ENCODE data around the gene ZNF557.

The ZNF557 gene

DNA sequence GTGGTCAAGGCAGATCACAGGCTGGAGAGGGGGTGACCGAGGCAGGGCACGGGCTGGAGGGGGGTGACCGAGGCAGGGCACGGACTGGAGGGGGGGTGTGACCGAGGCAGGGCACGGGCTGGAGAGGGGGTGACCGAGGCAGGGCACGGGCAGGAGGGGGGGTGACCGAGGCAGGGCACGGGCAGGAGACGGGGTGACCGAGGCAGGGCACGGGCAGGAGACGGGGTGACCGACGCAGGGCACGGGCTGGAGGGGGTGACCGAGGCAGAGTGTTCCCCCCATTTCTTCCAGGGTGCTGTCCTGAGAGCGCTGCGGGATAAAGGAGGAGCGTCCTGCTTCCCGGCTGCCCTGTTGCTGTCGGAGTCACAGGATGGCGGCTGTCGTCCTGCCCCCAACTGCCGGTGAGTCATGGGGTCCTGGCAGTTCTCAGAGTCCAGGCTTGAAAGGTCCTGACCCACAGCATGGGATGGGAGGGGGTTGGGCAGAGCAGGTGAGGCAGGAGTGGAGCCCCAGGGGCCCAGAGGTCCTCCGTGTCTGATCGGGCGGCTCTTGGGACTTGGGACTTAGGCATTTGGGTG is 5.3 kb downstream of the ZNF557 start:
- TF ChIP-seq CTCF (IDR thresholded peaks at IDR 0.05; ENCODE audit: low read depth, low read length): no peak

GRCh38 chr19:7076151-7076550 is 6.6 kb downstream of the ZNF557 start:
- TF ChIP-seq CTCF (IDR thresholded peaks at IDR 0.05; ENCODE audit: low read depth, low read length): no peak
- no peak overlapping the region for H3K4me3 ChIP-seq (ENCODE audit: low read depth, low read length)

More for the DNA sequence above, 5.3 kb downstream of the ZNF557 start:
- no peak overlapping the region for H3K4me3 ChIP-seq (ENCODE audit: low read depth, low read length)

GRCh38 chr19:7078008-7078407 is 8.5 kb downstream of the ZNF557 start:
- TF ChIP-seq CTCF (IDR thresholded peaks at IDR 0.05; ENCODE audit: low read depth, low read length): no peak

GRCh38 chr19:7083076-7083956 is 13.8 kb downstream of the ZNF557 start:
- no peak for TF ChIP-seq CTCF (IDR thresholded peaks at IDR 0.05; ENCODE audit: low read depth, low read length)
- H3K4me3 ChIP-seq (ENCODE audit: low read depth, low read length): no peak overlapping the region

More at GRCh38 chr19:7078008-7078407, 8.5 kb downstream of the ZNF557 start:
- H3K4me3 ChIP-seq (ENCODE audit: low read depth, low read length): no peak overlapping the region

DNA sequence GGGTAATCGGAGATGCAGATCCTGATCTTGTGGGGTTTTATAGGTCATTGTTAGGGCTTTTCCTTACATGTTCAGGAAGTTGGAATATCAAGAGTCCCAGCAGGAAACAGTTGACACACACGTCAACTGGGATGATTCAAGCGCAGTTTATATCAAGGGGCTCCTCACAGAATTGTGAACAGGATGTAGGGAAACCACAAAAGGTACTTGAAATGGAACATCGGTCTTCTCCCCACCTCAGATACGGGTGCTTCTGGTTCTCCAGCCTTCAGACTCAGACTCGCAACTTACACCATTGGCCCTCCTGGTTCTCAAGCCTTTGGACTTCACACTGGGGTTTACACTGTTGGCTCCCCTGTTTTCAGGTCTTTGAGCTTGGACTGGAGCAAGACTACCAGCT is 19.5 kb downstream of the ZNF557 start:
- no peak overlapping the region for H3K4me3 ChIP-seq (ENCODE audit: low read depth, low read length)
- no peak for TF ChIP-seq CTCF (IDR thresholded peaks at IDR 0.05; ENCODE audit: low read depth, low read length)

DNA sequence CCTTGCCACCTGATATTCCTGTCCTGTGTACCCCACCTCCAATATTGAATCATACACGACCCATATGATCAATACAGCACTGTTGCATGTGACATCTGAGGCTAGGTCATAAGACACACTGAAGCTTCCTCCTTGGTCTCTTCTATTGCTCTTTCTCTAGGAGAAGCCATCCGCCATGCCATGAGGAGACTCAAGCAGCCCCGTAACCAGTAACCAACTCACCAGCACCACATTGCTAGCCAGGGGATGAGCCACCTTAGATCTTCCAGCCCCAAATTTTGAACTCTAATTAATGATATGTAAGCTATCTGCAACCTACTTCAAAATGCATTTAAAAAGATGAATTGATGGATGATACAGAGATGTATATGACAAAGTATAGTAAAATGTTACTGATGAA is 28.6 kb downstream of the ZNF557 start:
- H3K4me3 ChIP-seq (ENCODE audit: low read depth, low read length): peak overlapping the region; percentile 75
- TF ChIP-seq CTCF (IDR thresholded peaks at IDR 0.05; ENCODE audit: low read depth, low read length): no peak

Measured in WI38 (cell line).